HEK293 (cell line): ENCODE measurements around the gene PIK3R6.

Experiments used
- CTCF ChIA-PET: fragments of 350-600 bp; formaldehyde crosslinking; extraction: SDS; loops from one replicate; lab custom pipeline; 2021; ENCODE audit warnings: antibody characterized with exemption; lab: Yijun Ruan, JAX
- POLR2A ChIA-PET: fragments of 300-600 bp; formaldehyde crosslinking; extraction: SDS; loops from one replicate; lab custom pipeline; 2020; ENCODE audit warnings: antibody characterized with exemption, inconsistent platforms; lab: Yijun Ruan, JAX
- H3K27ac ChIP-seq: fragments of 200-500 bp; sonication (Bioruptor generic); 2 replicates; pipeline ENCODE4 v1.5.1; 2014; ENCODE audit warnings: low read depth, low read length, control low read depth, inconsistent platforms; ENCODE audit errors: extremely low read depth
- H3K36me3 ChIP-seq, 2 experiments: fragments of 200-500 bp in 1 of 2; sonication (Bioruptor generic) in 1 of 2; 1 replicate in 1 of 2; 2 replicates in 1 of 2; pipeline ENCODE4 v1.5.1; 2014 to 2017; ENCODE audit warnings: inconsistent platforms in 2 of 2, low read length in 2 of 2; ENCODE audit not compliant: control insufficient read depth in 2 of 2, insufficient read depth in 1 of 2
- H3K4me1 ChIP-seq: fragments of 200-500 bp; sonication (Bioruptor generic); 2 replicates; pipeline ENCODE4 v1.5.1; 2014; ENCODE audit warnings: mild to moderate bottlenecking, low read length, inconsistent platforms; ENCODE audit not compliant: control insufficient read depth, insufficient read depth
- H3K4me3 ChIP-seq: 2 replicates; pipeline ENCODE4 v1.5.1; 2011; ENCODE audit warnings: low read depth, mild to moderate bottlenecking, control low read depth, low read length, moderate library complexity
- H3K9me3 ChIP-seq: fragments of 200-500 bp; sonication (Bioruptor generic); 2 replicates; pipeline ENCODE4 v1.5.1; 2014; ENCODE audit warnings: low read depth, low read length, inconsistent platforms; ENCODE audit not compliant: control insufficient read depth, insufficient read depth
- BCL11B ChIP-seq: fragments of 450-650 bp; formaldehyde crosslinking; IDR thresholded peaks from 2 replicates; pipeline ENCODE4 v1.5.1; 2016; ENCODE audit warnings: low read depth, missing biosample characterization, missing genetic modification characterization
- KLF8 ChIP-seq: fragments of 450-650 bp; formaldehyde crosslinking; IDR thresholded peaks from 2 replicates; pipeline ENCODE4 v1.5.1; 2016; ENCODE audit warnings: missing biosample characterization, missing genetic modification characterization
- WT1 ChIP-seq: fragments of 450-650 bp; formaldehyde crosslinking; IDR thresholded peaks from 2 replicates; pipeline ENCODE4 v1.5.1; 2016; ENCODE audit warnings: missing biosample characterization, missing genetic modification characterization
- ZFHX2 ChIP-seq: fragments of 450-650 bp; formaldehyde crosslinking; conservative IDR thresholded peaks from 2 replicates; pipeline ENCODE4 v1.5.1; 2016; ENCODE audit warnings: missing biosample characterization, missing genetic modification characterization
- ZNF19 ChIP-seq: fragments of 450-650 bp; formaldehyde crosslinking; IDR thresholded peaks from 2 replicates; pipeline ENCODE4; 2016; ENCODE audit warnings: missing biosample characterization, missing genetic modification characterization, low read depth
- ZNF202 ChIP-seq: fragments of 450-650 bp; formaldehyde crosslinking; IDR thresholded peaks from 2 replicates; pipeline ENCODE4 v1.5.1; 2016; ENCODE audit warnings: missing biosample characterization, missing genetic modification characterization, borderline replicate concordance
- ZNF350 ChIP-seq: fragments of 450-650 bp; formaldehyde crosslinking; IDR thresholded peaks from 2 replicates; pipeline ENCODE4 v1.5.0; 2017; ENCODE audit warnings: missing biosample characterization, mild to moderate bottlenecking, missing genetic modification characterization
- ZNF37A ChIP-seq: fragments of 450-650 bp; IDR thresholded peaks from 2 replicates; pipeline ENCODE4 v1.5.1; 2018; ENCODE audit warnings: missing biosample characterization, missing genetic modification characterization
- ZNF501 ChIP-seq: fragments of 450-650 bp; formaldehyde crosslinking; IDR thresholded peaks from 2 replicates; pipeline ENCODE4 v1.5.1; 2016; ENCODE audit warnings: missing biosample characterization, missing genetic modification characterization
- ZNF510 ChIP-seq: fragments of 450-650 bp; formaldehyde crosslinking; IDR thresholded peaks from 2 replicates; pipeline ENCODE4 v1.5.1; 2018; ENCODE audit warnings: mild to moderate bottlenecking, missing genetic modification characterization, missing biosample characterization; ENCODE audit not compliant: insufficient replicate concordance
- ZNF555 ChIP-seq: fragments of 450-650 bp; formaldehyde crosslinking; conservative IDR thresholded peaks from 2 replicates; pipeline ENCODE4 v1.5.1; 2017; ENCODE audit warnings: missing biosample characterization, mild to moderate bottlenecking, missing genetic modification characterization, inconsistent platforms
- ZNF626 ChIP-seq: fragments of 450-650 bp; sonication (Bioruptor Pico); formaldehyde crosslinking; IDR thresholded peaks from 2 replicates; pipeline ENCODE4 v1.5.1; 2018; ENCODE audit warnings: missing biosample characterization, missing genetic modification characterization, inconsistent platforms
- ZNF660 ChIP-seq: fragments of 450-650 bp; IDR thresholded peaks from 2 replicates; pipeline ENCODE4 v1.5.1; 2018; ENCODE audit warnings: missing biosample characterization, mild to moderate bottlenecking, missing genetic modification characterization
- TF ChIP-seq, protein P1 (sequence below): fragments of 450-650 bp; IDR thresholded peaks from 2 replicates; pipeline ENCODE4 v1.5.1; 2018; ENCODE audit warnings: missing biosample characterization, mild to moderate bottlenecking, missing genetic modification characterization
- TF ChIP-seq, protein P2 (sequence below): fragments of 450-650 bp; formaldehyde crosslinking; IDR thresholded peaks from 2 replicates; pipeline ENCODE4 v1.5.1; 2016; ENCODE audit warnings: missing biosample characterization, missing genetic modification characterization
- TF ChIP-seq, protein P3 (sequence below): fragments of 450-650 bp; formaldehyde crosslinking; IDR thresholded peaks from 2 replicates; pipeline ENCODE4 v1.5.1; 2016; ENCODE audit warnings: missing biosample characterization, missing genetic modification characterization
- TF ChIP-seq, protein P4 (sequence below): fragments of 450-650 bp; IDR thresholded peaks from 2 replicates; pipeline ENCODE4 v1.5.1; 2018; ENCODE audit warnings: missing biosample characterization, missing genetic modification characterization
- TF ChIP-seq, protein P5 (sequence below): fragments of 450-650 bp; formaldehyde crosslinking; IDR thresholded peaks from 2 replicates; pipeline ENCODE4 v1.5.1; 2016; ENCODE audit warnings: missing biosample characterization, missing genetic modification characterization
- TF ChIP-seq, protein P6 (sequence below): fragments of 450-650 bp; formaldehyde crosslinking; IDR thresholded peaks from 2 replicates; pipeline ENCODE4 v1.5.1; 2017; ENCODE audit warnings: missing biosample characterization, missing genetic modification characterization

The PIK3R6 gene

DNA sequence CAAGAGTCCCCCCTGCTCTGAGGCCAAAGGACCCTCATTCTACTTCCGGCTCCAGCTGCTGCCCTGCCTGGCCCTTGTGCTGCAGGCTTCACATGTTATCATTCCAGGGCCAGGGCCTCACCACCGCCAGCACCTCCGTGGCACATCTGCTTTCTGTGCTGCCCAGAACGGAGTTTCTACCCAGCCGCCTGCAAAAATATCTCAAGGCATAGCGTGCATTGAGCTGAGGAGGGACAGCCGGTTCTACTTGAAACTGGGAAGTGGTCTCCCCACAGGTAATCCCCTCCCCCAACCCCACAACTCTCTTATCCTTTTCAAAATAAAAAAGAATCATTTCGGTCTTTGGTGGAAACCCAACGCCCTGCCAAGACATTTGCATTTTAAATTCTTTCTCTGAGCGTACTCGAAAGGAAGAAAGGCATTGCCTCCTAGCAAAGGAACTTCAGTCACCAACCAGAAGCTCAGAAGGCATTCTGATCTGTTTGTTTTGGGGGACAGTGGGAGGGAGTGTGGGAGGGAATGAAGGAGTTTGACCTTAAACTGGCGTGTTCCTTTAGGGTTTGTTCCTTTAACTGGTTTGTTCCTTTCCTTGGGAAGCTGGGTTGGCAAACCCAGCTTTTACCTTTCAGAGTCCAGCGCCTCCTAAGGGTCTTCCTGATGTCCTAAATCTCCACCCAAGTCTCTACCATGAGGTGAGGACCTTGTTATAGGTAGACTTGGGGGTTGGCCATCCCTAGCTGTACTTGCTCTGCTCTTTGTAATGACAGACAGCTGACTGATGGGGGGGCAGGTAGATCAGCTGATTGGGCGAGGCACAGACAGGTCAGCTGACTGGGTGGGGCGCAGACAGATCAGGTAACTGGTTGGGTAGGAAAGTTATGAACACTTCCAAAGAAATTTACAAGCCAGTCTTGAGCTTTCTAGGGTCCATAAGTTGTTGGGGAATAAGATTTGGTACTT, 33.4 kb upstream of the PIK3R6 start:
- Histone ChIP-seq H3K4me3 (no peak overlapping the region), H3K4me1 (no peaks in the 10 kb centered on the region), H3K36me3 (no peaks in the 10 kb centered on the region), H3K9me3 (no peaks in the 10 kb centered on the region), H3K27ac (no peak overlapping the region)
- POLR2A ChIA-PET: no interaction called here
- TF ChIP-seq WT1 (tag by site-specific recombination): no peak
- TF ChIP-seq ZNF660 (tag by site-specific recombination): no peak
- TF ChIP-seq, protein P1, sequence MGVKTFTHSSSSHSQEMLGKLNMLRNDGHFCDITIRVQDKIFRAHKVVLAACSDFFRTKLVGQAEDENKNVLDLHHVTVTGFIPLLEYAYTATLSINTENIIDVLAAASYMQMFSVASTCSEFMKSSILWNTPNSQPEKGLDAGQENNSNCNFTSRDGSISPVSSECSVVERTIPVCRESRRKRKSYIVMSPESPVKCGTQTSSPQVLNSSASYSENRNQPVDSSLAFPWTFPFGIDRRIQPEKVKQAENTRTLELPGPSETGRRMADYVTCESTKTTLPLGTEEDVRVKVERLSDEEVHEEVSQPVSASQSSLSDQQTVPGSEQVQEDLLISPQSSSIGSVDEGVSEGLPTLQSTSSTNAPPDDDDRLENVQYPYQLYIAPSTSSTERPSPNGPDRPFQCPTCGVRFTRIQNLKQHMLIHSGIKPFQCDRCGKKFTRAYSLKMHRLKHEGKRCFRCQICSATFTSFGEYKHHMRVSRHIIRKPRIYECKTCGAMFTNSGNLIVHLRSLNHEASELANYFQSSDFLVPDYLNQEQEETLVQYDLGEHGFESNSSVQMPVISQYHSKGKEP (tag by site-specific recombination): no peak
- TF ChIP-seq, protein P2, sequence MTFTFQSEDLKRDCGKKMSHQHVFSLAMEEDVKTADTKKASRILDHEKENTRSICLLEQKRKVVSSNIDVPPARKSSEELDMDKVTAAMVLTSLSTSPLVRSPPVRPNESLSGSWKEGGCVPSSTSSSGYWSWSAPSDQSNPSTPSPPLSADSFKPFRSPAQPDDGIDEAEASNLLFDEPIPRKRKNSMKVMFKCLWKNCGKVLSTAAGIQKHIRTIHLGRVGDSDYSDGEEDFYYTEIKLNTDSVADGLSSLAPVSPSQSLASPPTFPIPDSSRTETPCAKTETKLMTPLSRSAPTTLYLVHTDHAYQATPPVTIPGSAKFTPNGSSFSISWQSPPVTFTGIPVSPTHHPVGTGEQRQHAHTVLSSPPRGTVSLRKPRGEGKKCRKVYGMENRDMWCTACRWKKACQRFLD (tag by site-specific recombination): no peak
- TF ChIP-seq ZFHX2 (tag by site-specific recombination): peak; percentile 31; the same call in 1 of the 2 replicates
- CTCF ChIA-PET: interaction anchor here (0.7 to 2.5 kb wide), 12 partner anchors 8 to 212 kb away, joined by 3 to 13 read pairs (median 4); no protein-coding TSS in a partner anchor

DNA sequence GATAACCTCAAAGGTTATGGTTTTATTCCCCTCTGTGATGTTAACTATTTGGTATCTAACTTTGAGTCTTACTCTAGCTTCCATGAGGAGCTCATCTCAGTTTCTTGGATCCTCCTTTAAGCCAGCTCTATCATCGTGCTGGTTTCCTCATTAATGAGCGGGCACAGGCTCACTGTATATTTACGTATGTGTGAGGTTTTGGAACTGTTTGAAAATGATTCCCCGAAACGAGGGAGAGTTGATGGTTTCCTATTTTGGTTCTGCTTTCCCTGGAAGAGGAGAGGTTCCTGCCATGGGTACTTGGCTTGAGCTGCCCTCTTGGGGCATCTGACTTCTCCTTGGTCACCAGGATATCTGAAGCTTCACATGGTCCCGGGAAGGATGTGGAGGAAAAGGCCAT, 32.7 kb upstream of the PIK3R6 start:
- POLR2A ChIA-PET: no interaction called here
- TF ChIP-seq KLF8 (tag by site-specific recombination): no peak
- TF ChIP-seq ZNF350: no peak
- TF ChIP-seq, protein P3, sequence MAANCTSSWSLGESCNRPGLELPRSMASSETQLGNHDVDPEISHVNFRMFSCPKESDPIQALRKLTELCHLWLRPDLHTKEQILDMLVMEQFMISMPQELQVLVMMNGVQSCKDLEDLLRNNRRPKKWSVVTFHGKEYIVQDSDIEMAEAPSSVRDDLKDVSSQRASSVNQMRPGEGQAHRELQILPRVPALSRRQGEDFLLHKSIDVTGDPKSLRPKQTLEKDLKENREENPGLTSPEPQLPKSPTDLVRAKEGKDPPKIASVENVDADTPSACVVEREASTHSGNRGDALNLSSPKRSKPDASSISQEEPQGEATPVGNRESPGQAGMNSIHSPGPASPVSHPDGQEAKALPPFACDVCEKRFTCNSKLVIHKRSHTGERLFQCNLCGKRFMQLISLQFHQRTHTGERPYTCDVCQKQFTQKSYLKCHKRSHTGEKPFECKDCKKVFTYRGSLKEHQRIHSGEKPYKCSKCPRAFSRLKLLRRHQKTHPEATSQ (tag by site-specific recombination): no peak
- peak; percentile 50 for TF ChIP-seq ZNF510
- no peak for TF ChIP-seq ZNF501
- no peak for TF ChIP-seq ZNF19 (tag by site-specific recombination)

DNA sequence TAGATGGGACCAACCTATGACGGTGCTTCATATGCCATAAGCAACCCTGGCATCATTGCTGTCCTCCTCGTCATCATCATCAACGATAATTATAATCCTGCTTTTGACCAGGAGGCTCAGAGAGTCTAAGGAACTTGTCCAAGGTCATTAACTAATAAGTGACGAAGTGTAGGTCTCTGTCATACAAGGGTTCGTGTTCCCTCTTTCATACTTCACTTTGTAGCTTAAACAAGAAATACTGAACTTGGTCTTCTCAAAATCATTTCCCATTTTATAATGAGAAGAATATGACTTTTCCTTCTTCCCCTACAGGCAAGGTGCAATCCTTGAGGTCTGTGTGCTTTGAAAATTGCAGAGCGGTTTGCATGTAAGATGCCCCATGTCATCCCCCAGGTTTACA, 31.2 kb upstream of the PIK3R6 start:
- POLR2A ChIA-PET: no interaction called here
- CTCF ChIA-PET: interaction anchor here (0.6 to 2.5 kb wide), 2 partner anchors 10 to 149 kb away, joined by 4 to 13 read pairs; no protein-coding TSS in a partner anchor
- Histone ChIP-seq H3K27ac (no peak overlapping the region), H3K4me3 (no peak overlapping the region), H3K36me3 (no peaks in the 10 kb centered on the region), H3K9me3 (no peaks in the 10 kb centered on the region), H3K4me1 (no peaks in the 10 kb centered on the region)
- TF ChIP-seq ZNF37A (tag by site-specific recombination): no peak
- TF ChIP-seq ZNF202 (tag by site-specific recombination): no peak
- no peak for TF ChIP-seq ZNF350
- TF ChIP-seq ZNF555: no peak
- TF ChIP-seq, protein P4, sequence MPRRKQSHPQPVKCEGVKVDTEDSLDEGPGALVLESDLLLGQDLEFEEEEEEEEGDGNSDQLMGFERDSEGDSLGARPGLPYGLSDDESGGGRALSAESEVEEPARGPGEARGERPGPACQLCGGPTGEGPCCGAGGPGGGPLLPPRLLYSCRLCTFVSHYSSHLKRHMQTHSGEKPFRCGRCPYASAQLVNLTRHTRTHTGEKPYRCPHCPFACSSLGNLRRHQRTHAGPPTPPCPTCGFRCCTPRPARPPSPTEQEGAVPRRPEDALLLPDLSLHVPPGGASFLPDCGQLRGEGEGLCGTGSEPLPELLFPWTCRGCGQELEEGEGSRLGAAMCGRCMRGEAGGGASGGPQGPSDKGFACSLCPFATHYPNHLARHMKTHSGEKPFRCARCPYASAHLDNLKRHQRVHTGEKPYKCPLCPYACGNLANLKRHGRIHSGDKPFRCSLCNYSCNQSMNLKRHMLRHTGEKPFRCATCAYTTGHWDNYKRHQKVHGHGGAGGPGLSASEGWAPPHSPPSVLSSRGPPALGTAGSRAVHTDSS: no peak
- no peak for TF ChIP-seq BCL11B (tag by site-specific recombination)
- TF ChIP-seq, protein P5, sequence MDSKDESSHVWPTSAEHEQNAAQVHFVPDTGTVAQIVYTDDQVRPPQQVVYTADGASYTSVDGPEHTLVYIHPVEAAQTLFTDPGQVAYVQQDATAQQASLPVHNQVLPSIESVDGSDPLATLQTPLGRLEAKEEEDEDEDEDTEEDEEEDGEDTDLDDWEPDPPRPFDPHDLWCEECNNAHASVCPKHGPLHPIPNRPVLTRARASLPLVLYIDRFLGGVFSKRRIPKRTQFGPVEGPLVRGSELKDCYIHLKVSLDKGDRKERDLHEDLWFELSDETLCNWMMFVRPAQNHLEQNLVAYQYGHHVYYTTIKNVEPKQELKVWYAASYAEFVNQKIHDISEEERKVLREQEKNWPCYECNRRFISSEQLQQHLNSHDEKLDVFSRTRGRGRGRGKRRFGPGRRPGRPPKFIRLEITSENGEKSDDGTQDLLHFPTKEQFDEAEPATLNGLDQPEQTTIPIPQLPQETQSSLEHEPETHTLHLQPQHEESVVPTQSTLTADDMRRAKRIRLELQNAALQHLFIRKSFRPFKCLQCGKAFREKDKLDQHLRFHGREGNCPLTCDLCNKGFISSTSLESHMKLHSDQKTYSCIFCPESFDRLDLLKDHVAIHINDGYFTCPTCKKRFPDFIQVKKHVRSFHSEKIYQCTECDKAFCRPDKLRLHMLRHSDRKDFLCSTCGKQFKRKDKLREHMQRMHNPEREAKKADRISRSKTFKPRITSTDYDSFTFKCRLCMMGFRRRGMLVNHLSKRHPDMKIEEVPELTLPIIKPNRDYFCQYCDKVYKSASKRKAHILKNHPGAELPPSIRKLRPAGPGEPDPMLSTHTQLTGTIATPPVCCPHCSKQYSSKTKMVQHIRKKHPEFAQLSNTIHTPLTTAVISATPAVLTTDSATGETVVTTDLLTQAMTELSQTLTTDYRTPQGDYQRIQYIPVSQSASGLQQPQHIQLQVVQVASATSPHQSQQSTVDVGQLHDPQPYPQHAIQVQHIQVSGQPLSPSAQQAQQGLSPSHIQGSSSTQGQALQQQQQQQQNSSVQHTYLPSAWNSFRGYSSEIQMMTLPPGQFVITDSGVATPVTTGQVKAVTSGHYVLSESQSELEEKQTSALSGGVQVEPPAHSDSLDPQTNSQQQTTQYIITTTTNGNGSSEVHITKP (tag by site-specific recombination): no peak
- no peak for TF ChIP-seq ZNF626 (tag by site-specific recombination)
- TF ChIP-seq, protein P6, sequence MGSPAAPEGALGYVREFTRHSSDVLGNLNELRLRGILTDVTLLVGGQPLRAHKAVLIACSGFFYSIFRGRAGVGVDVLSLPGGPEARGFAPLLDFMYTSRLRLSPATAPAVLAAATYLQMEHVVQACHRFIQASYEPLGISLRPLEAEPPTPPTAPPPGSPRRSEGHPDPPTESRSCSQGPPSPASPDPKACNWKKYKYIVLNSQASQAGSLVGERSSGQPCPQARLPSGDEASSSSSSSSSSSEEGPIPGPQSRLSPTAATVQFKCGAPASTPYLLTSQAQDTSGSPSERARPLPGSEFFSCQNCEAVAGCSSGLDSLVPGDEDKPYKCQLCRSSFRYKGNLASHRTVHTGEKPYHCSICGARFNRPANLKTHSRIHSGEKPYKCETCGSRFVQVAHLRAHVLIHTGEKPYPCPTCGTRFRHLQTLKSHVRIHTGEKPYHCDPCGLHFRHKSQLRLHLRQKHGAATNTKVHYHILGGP: no peak

More for the DNA sequence above, 32.7 kb upstream of the PIK3R6 start:
- CTCF ChIA-PET: interaction anchor here (0.8 to 2.5 kb wide), 10 partner anchors 10 to 489 kb away, joined by 3 to 13 read pairs (median 4); no protein-coding TSS in a partner anchor
- no peaks in the 10 kb centered on the region for H3K4me1 ChIP-seq
- no peaks in the 10 kb centered on the region for H3K9me3 ChIP-seq
- H3K4me3 ChIP-seq: no peak overlapping the region
- no peak overlapping the region for H3K27ac ChIP-seq
- H3K36me3 ChIP-seq: no peaks in the 10 kb centered on the region
